Neural cell (in vitro differentiated cells): Measurements from ENCODE around the gene PRKAG2. TPM values are rescaled to one million over a fixed set of nuclear protein-coding genes. Genes with fewer than 3 reads are reported as not detected.
A peak's percentile ranks its signal among the peaks of the same experiment; 100 is the strongest.

ENCODE experiments used
- H2AFZ ChIP-seq: fragments of 200-600, 300-800 bp; sonication (generic), shearing (Covaris generic); 2 replicates; pipeline ENCODE4 v1.6.0; 2014; ENCODE audit warnings: low read depth, mild to moderate bottlenecking, antibody characterized with exemption, low read length, moderate library complexity
- H3F3A ChIP-seq: fragments of 200-600 bp; shearing (Covaris generic); 2 replicates; pipeline ENCODE4 v1.6.1; 2016; ENCODE audit warnings: mild to moderate bottlenecking, moderate library complexity, mixed read lengths, antibody characterized with exemption, low read length; ENCODE audit not compliant: insufficient read depth, poor library complexity, severe bottlenecking
- H3K27ac ChIP-seq: fragments of 200-600, 300-800 bp; sonication (generic), shearing (Covaris generic); 2 replicates; pipeline ENCODE4 v1.5.1; 2014; ENCODE audit warnings: mild to moderate bottlenecking, low read length, moderate library complexity
- H3K27me3 ChIP-seq: fragments of 300-800, 200-600 bp; sonication (generic), shearing (Covaris generic); 2 replicates; pipeline ENCODE4 v1.6.0; 2014; ENCODE audit warnings: mild to moderate bottlenecking, low read depth, low read length, moderate library complexity; ENCODE audit not compliant: insufficient read depth
- H3K36me3 ChIP-seq: fragments of 300-800, 200-600 bp; sonication (generic), shearing (Covaris generic); 2 replicates; pipeline ENCODE4 v1.5.1; 2014; ENCODE audit warnings: mild to moderate bottlenecking, antibody characterized with exemption, low read length, moderate library complexity; ENCODE audit not compliant: insufficient read depth
- H3K4me2 ChIP-seq: fragments of 300-800, 200-600 bp; sonication (generic), shearing (Covaris generic); 2 replicates; pipeline ENCODE4 v1.6.0; 2014; ENCODE audit warnings: mild to moderate bottlenecking, low read length
- H3K4me3 ChIP-seq: fragments of 300-800, 200-600 bp; sonication (generic), shearing (Covaris generic); 2 replicates; pipeline ENCODE4 v1.5.1; 2014; ENCODE audit warnings: mild to moderate bottlenecking, low read length, moderate library complexity
- H3K79me2 ChIP-seq: fragments of 200-600 bp; shearing (Covaris generic); replicated peaks from 2 replicates; pipeline ENCODE4 v1.6.0; 2014; ENCODE audit warnings: mild to moderate bottlenecking, low read length, moderate library complexity; ENCODE audit not compliant: insufficient read depth
- H3K9ac ChIP-seq: fragments of 300-800, 200-600 bp; sonication (generic), shearing (Covaris generic); 2 replicates; pipeline ENCODE4 v1.6.1; 2016; ENCODE audit warnings: mild to moderate bottlenecking, low read length, mixed read lengths
- H3K9me2 ChIP-seq: fragments of 200-600 bp; shearing (Covaris generic); 2 replicates; pipeline ENCODE4 v1.6.1; 2016; ENCODE audit warnings: mild to moderate bottlenecking, low read length, mixed read lengths; ENCODE audit not compliant: insufficient read depth
- H3K9me3 ChIP-seq: fragments of 200-600, 300-800 bp; sonication (generic), shearing (Covaris generic); 2 replicates; pipeline ENCODE4 v1.6.1; 2016; ENCODE audit warnings: mild to moderate bottlenecking, mixed run types, low read length, moderate library complexity, mixed read lengths
- H4K20me1 ChIP-seq: fragments of 200-600 bp; shearing (Covaris generic); 2 replicates; pipeline ENCODE4 v1.6.1; 2016; ENCODE audit warnings: mild to moderate bottlenecking, mixed run types; ENCODE audit not compliant: insufficient read depth
- CTCF ChIP-seq: fragments of 450-650 bp; IDR thresholded peaks from 2 replicates; pipeline ENCODE4 v1.5.1; 2014; ENCODE audit warnings: antibody characterized with exemption, mild to moderate bottlenecking, moderate library complexity; ENCODE audit not compliant: poor library complexity, severe bottlenecking
- EP300 ChIP-seq: fragments of 450-650 bp; conservative IDR thresholded peaks from 2 replicates; pipeline ENCODE4 v1.6.1; 2014; ENCODE audit warnings: antibody characterized with exemption, mild to moderate bottlenecking, moderate library complexity; ENCODE audit not compliant: poor library complexity, severe bottlenecking
- MXI1 ChIP-seq: fragments of 450-650 bp; conservative IDR thresholded peaks from 2 replicates; pipeline ENCODE4 v1.6.1; 2014; ENCODE audit warnings: antibody characterized with exemption, mild to moderate bottlenecking; ENCODE audit not compliant: poor library complexity, severe bottlenecking
- POLR2AphosphoS5 ChIP-seq: IDR thresholded peaks from 2 replicates; pipeline ENCODE4 v1.6.1; 2012
- RAD21 ChIP-seq: fragments of 450-650 bp; conservative IDR thresholded peaks from 2 replicates; pipeline ENCODE4 v1.6.1; 2014; ENCODE audit warnings: antibody characterized with exemption, mild to moderate bottlenecking, moderate library complexity
- REST ChIP-seq: IDR thresholded peaks from 2 replicates; pipeline ENCODE4 v1.6.1; 2012; ENCODE audit warnings: borderline replicate concordance
- SMC3 ChIP-seq: fragments of 450-650 bp; conservative IDR thresholded peaks from 2 replicates; pipeline ENCODE4 v1.6.1; 2014; ENCODE audit warnings: antibody characterized with exemption, mild to moderate bottlenecking, moderate library complexity; ENCODE audit not compliant: poor library complexity
- TAF1 ChIP-seq: IDR thresholded peaks from 2 replicates; pipeline ENCODE4 v1.6.1; 2012; ENCODE audit warnings: low read depth
- polyA plus RNA-seq: library from polyadenylated mRNA; depleted of rRNA; stranded (reverse); fragments of >200 nt; gene quantifications from 2 replicates; pipeline ENCODE4 v1.2.3, GENCODE V29; 2014

PRKAG2 gene
- polyA plus RNA-seq, 1 donor from 2014 or later = 22.9 TPM

GRCh38 chr7:151633516-151633812 is 243.5 kb downstream of the PRKAG2 start:
- Histone ChIP-seq H2AFZ (no peak overlapping the region), H3K9me3 (no peaks in the 10 kb centered on the region), H3K9me2 (no peaks in the 10 kb centered on the region), H3K9ac (no peak overlapping the region), H4K20me1 (no peaks in the 10 kb centered on the region), H3K4me2 (no peak overlapping the region), H3F3A (peaks cover 8% of the 10 kb centered on the region), H3K36me3 (no peaks in the 10 kb centered on the region), H3K4me3 (no peak overlapping the region), H3K27ac (no peak overlapping the region), H3K27me3 (no peaks in the 10 kb centered on the region), H3K79me2 (peaks cover 5% of the 10 kb centered on the region)
- TF ChIP-seq REST (no peak), POLR2AphosphoS5 (no peak), CTCF (no peak)

- H3K4me3 ChIP-seq = peak overlapping the region; percentile 64
- H3K36me3 ChIP-seq = no peaks in the 10 kb centered on the region
- H2AFZ ChIP-seq = no peak overlapping the region
- H3K27me3 ChIP-seq = no peaks in the 10 kb centered on the region
- H3K9me2 ChIP-seq = no peaks in the 10 kb centered on the region
- no peaks in the 10 kb centered on the region for H4K20me1 ChIP-seq
- H3K27ac ChIP-seq = peak overlapping the region; percentile 29
- H3K9ac ChIP-seq = peak overlapping the region; percentile 46
- peaks cover 5% of the 10 kb centered on the region for H3K79me2 ChIP-seq
- H3K9me3 ChIP-seq = no peaks in the 10 kb centered on the region
- TF ChIP-seq POLR2AphosphoS5 (no peak), SMC3 (peak; percentile 0), MXI1 (no peak)
- no peak overlapping the region for H3K4me2 ChIP-seq
- peaks cover 8% of the 10 kb centered on the region for H3F3A ChIP-seq
These were observed 244.0 kb downstream of the PRKAG2 start for GRCh38 chr7:151632750-151633515.

GRCh38 chr7:151631953-151632749 is 244.8 kb downstream of the PRKAG2 start:
- Histone ChIP-seq H3K4me2 (no peak overlapping the region), H3K36me3 (no peaks in the 10 kb centered on the region), H3F3A (peaks cover 8% of the 10 kb centered on the region), H3K9me3 (no peaks in the 10 kb centered on the region), H3K27me3 (no peaks in the 10 kb centered on the region), H3K79me2 (peaks cover 5% of the 10 kb centered on the region), H2AFZ (no peak overlapping the region), H4K20me1 (no peaks in the 10 kb centered on the region), H3K9me2 (no peaks in the 10 kb centered on the region), H3K27ac (peak overlapping the region; percentile 29), H3K4me3 (peak overlapping the region; percentile 85), H3K9ac (peak overlapping the region; percentile 72)
- TF ChIP-seq EP300 = peak; percentile 7
- TF ChIP-seq SMC3 = peak; percentile 15
- TF ChIP-seq CTCF = peak; percentile 51
- no peak for TF ChIP-seq TAF1
- peak; percentile 36 for TF ChIP-seq POLR2AphosphoS5
- peak; percentile 40 for TF ChIP-seq REST
- no peak for TF ChIP-seq RAD21
- no peak for TF ChIP-seq MXI1
